HL-60/S4 treated with phorbol 12-myristate 13-acetate at 8.2 ng/mL for 4 days and 3 days (cell line): ENCODE results near the gene ARHGAP26.
"Not testable (repeated sequence)": the region's sequence is repeated elsewhere in the genome, so short reads cannot be mapped to it uniquely, and the experiment has no call there.

Experiments used
- in situ Hi-C: fragments of 300-500 bp; cut with MboI; formaldehyde crosslinking; loops from 2 replicates; pipeline ENCODE4 v1.15.0; 2022; ENCODE audit warnings: low sequenced_read_pairs

Gene ARHGAP26

GRCh38 chr5:142918959-142919635 lies 148.9 kb downstream of the ARHGAP26 start:
- in situ Hi-C loops: loop anchor here (25.0 kb wide), 3 partner anchors 468 to 1043 kb away; no protein-coding TSS in a partner anchor

DNA sequence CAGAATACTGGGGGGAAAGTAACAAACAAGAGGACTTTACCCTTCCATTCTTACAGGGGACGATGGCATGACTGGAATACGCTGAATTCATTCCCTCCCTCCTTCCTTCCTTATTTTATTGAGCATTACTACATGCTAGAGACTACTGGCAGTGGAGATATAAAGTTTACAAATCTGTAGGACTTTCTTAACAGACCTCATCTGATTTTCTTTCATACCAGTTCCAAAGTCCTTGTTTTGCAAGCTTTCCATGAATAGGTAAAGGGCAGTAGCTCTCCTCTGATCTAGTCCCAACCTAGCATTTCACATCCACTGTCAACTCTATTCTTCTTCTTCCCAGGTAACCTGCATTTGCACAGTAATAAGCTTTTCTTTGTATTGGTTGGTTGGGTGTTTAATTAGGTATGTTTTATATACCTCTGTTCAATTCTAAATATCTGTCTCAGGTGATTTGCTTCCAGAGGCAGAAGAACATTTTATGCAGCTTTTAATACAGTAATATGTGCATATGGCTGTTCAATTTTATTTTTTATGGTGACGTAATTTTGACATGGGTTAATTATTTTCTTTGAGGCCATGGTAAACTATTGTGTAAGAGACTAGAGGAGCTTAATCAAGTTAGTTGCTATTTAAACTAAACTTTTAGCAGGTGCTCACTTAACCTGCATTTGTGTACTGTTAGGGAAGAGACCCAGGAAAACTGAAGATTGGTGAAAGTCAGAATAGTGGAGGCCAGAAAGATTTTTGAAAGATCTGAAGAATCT lies 150.9 kb downstream of the ARHGAP26 start:
- in situ Hi-C loops: loop anchor here (25.0 kb wide), 3 partner anchors 466 to 1041 kb away; no protein-coding TSS in a partner anchor

DNA sequence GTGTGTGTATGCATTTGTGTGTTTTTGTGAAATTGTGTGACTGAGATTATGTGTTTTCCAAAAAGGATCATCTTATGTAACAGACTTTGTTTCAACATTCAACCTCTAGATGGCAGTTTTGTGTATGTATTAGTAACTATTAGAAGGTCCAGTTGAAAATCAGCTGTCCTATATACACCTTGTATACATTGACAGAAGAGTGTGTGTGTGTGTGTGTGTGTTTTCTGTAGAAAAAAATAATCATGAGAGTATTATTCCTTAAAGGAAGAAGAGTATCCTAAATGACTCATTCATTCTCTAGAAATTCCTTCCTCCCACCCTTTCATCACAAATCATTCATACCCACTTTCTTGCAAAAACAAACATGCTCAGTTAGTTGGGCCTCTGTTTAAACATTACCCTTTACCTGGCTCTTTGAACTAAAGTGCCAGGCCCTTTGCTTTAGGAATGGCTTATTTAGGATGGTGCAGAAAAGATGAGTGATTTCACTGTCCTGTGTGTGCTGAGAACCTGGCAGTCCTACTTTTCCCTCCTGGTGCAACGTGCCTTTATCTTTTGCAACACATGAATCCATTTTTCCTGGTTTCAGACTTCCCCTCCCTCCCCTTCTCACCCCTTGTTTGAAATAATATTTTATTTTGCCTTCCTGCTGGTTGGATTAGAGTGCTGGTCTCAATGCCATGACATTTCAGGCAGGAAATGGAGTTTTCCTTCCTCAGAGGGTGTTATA lies 152.2 kb downstream of the ARHGAP26 start:
- in situ Hi-C loops: loop anchor here (25.0 kb wide), 3 partner anchors 465 to 1040 kb away; no protein-coding TSS in a partner anchor

DNA sequence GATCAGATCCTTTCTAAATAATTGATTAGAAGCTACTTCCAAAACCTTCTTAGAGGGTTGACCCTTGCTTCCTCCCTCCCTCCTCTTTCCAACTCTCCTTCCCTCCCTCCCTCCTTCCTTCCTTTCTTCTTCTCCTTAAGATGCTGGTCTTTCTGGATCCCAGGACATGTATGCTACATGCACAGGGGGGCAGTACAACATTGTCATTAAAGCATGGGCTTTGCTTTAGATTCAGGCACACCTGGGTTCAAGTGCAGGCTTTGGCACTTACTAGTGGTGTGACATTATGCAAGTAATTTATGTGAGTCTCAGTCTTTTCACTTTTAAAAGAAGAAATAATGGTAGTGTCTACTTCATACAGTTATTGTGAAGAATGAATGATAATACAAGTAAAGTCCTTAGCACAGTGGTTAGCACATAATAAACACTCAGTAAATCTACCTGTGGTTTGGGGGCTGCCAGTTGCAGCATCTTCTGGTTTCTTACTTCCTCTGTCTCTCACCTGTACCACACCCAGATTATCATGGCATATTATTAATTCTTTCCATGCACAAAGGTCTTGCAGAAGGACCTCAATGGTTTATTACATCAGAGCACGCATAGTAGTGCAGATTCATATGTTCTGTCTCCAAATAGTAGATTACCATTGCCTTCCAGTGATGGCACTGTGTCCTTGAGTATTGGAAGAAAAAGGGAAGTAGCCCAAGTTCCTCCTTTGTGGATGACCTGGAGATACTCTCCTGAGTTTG lies 154.1 kb downstream of the ARHGAP26 start:
- in situ Hi-C loops: loop anchor here (25.0 kb wide), 3 partner anchors 463 to 1038 kb away; no protein-coding TSS in a partner anchor

GRCh38 chr5:142925795-142926194 lies 155.6 kb downstream of the ARHGAP26 start:
- in situ Hi-C loops: no loop called here

- in situ Hi-C loops: no loop called here
These were observed 156.4 kb downstream of the ARHGAP26 start for GRCh38 chr5:142926549-142926948.

DNA sequence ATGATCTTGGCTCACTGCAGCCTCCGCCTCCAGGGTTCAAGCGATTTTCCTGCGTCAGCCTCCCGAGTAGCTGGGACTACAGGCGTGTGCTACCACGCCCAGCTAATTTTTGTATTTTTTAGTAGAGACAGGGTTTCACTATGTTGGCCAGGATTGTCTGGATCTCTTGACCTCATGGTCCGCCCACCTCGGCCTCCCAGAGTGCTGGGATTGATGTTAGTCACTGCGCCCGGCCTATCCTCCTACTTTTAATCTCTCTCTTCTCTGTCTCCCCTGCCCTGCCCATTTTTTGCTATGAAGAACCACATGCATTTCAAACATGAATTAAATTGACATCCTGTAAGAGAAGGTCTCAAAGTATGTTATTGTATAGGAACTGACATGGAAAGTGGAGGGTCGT lies 158.8 kb downstream of the ARHGAP26 start:
- in situ Hi-C loops: not testable (repeated sequence)

- in situ Hi-C loops: no loop called here
These were observed 159.4 kb downstream of the ARHGAP26 start for GRCh38 chr5:142929587-142929986.

- in situ Hi-C loops: loop anchor here (10.0 kb wide), 1 partner anchor 74 kb away; no protein-coding TSS in a partner anchor
These were observed 160.4 kb downstream of the ARHGAP26 start for GRCh38 chr5:142930395-142931110.

GRCh38 chr5:142931896-142932686 lies 161.9 kb downstream of the ARHGAP26 start:
- in situ Hi-C loops: loop anchor here (10.0 kb wide), 1 partner anchor 73 kb away; no protein-coding TSS in a partner anchor

DNA sequence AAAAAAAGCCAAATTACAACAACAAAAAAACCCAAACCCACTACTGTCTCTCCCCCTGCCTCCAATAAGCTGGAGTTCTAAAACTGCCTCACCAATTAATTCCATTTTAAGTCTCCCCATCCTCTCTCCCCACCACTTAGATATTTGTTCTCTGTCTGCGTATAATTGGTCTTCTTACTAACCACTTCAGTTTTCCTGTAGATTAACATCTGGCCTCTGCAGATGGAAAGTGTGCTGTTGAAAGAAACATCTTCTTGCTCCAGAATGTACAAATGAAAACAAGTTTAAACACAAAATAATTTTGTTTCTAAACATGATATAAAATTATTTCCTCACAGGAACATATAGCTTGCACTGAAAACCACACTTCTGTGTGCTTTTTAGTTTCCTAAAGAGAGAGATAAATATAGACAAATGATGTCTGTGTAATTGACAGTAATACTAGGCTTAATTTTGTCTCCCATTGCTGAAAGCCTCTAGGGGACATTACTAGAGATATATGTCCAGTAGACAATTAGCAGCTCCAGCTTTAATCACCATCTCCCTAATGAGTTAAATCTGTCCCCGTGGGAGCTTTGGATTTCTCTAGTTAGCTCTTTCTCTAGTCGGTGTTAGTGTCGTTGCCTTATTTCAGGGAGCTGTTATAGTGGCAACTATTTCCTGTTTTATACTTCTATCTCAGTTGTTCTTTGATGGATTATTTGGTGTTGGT lies 164.0 kb downstream of the ARHGAP26 start:
- in situ Hi-C loops: loop anchor here (10.0 kb wide), 1 partner anchor 71 kb away; no protein-coding TSS in a partner anchor

- in situ Hi-C loops: loop anchor here (10.0 kb wide), 1 partner anchor 70 kb away; no protein-coding TSS in a partner anchor
These were observed 164.8 kb downstream of the ARHGAP26 start for GRCh38 chr5:142935014-142935413.

GRCh38 chr5:142937374-142937773 lies 167.2 kb downstream of the ARHGAP26 start:
- in situ Hi-C loops: loop anchor here (10.0 kb wide), 1 partner anchor 67 kb away; no protein-coding TSS in a partner anchor

DNA sequence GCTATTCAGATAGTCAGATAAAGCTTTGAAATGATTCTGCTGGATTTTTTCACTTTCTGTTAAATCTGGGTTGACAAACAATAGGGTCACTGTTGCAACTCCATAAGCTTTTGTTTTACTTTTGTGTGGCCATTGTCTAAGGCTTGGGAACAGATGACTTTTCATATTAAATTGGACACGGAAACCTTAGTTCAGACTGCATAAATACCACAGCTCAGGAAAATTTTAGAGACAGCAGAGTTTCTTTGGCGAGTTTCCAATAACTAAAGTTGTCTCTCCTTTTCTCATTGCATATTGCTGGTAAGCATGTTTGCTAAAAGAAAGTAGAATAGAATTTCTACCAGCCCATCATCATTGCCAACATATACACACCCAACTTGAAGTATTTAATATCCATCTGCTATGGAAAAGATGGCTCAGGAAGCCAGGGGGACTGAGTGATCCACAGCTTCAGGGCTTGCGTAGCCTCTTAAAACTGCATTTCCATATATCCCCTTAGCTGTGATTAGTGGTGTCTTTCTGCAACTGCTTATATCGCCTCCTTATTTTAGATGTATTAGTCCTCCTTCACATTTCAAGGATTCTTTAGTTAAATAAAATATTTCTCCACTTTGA lies 168.2 kb downstream of the ARHGAP26 start:
- in situ Hi-C loops: loop anchor here (10.0 kb wide), 1 partner anchor 66 kb away; no protein-coding TSS in a partner anchor

GRCh38 chr5:142939006-142939405 lies 168.8 kb downstream of the ARHGAP26 start:
- in situ Hi-C loops: loop anchor here (10.0 kb wide), 1 partner anchor 66 kb away; no protein-coding TSS in a partner anchor

- in situ Hi-C loops: loop anchor here (10.0 kb wide), 1 partner anchor 65 kb away; no protein-coding TSS in a partner anchor
These were observed 169.7 kb downstream of the ARHGAP26 start for GRCh38 chr5:142939884-142940283.

- in situ Hi-C loops: no loop called here
These were observed 171.1 kb downstream of the ARHGAP26 start for GRCh38 chr5:142941245-142941644.
